ENCODE results near the gene TNFRSF14. TPM values are rescaled to one million over a fixed set of nuclear protein-coding genes. Genes with fewer than 3 reads are reported as not detected.

TNFRSF14 gene
- total RNA-seq, 1 donor, result 12.0 TPM

- H3K4me3 ChIP-seq (ENCODE audit: low read depth, low read length), result no peak overlapping the region
- TF ChIP-seq CTCF (IDR thresholded peaks at IDR 0.05; ENCODE audit: insufficient read depth, low read length), result no peak
- no peak for DNase-seq (ENCODE audit: low read depth)
Observed at GRCh38 chr1:2604844-2605508, 48.8 kb downstream of the TNFRSF14 start.

- no peak overlapping the region for H3K4me3 ChIP-seq (ENCODE audit: low read depth, low read length)
- DNase-seq (ENCODE audit: low read depth), result no peak
- TF ChIP-seq CTCF (IDR thresholded peaks at IDR 0.05; ENCODE audit: insufficient read depth, low read length), result no peak
Observed at GRCh38 chr1:2605509-2606395, 49.6 kb downstream of the TNFRSF14 start.

- no peak overlapping the region for H3K4me3 ChIP-seq (ENCODE audit: low read depth, low read length)
- TF ChIP-seq CTCF (IDR thresholded peaks at IDR 0.05; ENCODE audit: insufficient read depth, low read length), result no peak
- DNase-seq (ENCODE audit: low read depth), result no peak
Observed at GRCh38 chr1:2606396-2606880, 50.3 kb downstream of the TNFRSF14 start.

GRCh38 chr1:2606881-2607621 is 50.9 kb downstream of the TNFRSF14 start:
- no peak overlapping the region for H3K4me3 ChIP-seq (ENCODE audit: low read depth, low read length)
- no peak for DNase-seq (ENCODE audit: low read depth)
- no peak for TF ChIP-seq CTCF (IDR thresholded peaks at IDR 0.05; ENCODE audit: insufficient read depth, low read length)

DNA sequence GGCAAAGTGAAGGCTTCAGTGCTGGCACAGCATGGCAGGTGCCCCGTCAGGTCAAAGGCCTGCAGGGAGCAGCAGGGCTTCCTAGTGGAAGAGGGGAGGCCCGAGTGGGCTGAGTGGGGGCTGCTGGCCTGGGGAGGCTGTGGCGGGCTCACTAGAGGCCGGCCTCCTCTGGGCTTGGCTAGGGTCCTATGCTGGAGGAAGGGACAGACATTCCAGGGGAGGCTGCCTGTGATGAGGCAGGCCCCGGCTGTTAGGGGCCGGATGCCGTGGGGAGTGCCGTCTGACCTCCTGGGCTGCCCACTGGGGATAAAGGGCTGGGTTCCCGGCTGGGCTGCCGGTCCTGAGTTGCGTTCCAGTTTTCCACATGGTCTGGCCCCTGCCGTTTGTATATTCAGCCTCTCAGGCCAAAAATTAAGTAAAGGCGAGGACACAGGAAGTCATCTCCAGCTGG is 51.5 kb downstream of the TNFRSF14 start:
- no peak for TF ChIP-seq CTCF (IDR thresholded peaks at IDR 0.05; ENCODE audit: insufficient read depth, low read length)
- DNase-seq (ENCODE audit: low read depth), result no peak
- H3K4me3 ChIP-seq (ENCODE audit: low read depth, low read length), result no peak overlapping the region

DNA sequence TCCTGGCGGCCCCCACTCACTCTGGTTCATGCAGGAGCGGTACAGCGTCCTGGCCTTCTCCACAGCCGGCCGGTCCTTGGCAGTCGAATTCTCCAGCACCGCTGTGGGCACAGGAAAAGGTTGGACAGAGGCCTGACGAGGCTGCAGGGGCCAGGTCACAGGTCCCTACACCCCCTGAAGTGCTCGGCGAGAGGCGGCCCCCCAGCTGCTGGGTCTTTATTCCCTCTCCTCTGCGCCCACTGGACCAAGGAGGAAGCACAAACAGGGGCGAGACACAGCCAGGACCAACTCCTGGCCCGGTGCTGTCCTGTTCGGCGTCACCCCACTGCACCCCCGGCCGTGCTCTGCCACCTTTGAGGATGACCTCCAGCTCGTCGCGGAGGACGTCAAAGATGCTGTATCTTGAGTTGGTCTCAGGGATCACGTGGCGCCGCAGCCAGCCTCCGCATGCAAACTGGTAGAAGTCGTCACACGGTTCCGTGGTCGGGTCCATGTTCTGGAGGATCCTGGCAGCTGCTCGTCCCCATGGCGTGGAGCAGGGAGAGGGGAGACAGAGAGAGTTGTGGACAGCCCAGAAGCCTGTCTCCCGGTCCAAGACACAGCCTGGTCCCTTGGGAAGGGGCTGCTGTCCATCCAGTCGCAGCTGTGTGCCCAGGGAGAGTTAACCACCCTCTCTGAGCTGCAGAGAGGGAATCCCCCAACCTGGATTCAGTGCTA is 53.3 kb downstream of the TNFRSF14 start:
- no peak for DNase-seq (ENCODE audit: low read depth)
- no peak for TF ChIP-seq CTCF (IDR thresholded peaks at IDR 0.05; ENCODE audit: insufficient read depth, low read length)
- no peak overlapping the region for H3K4me3 ChIP-seq (ENCODE audit: low read depth, low read length)

Measured in fibroblast of the aortic adventitia (primary cell).